NOMO-1 treated with DMSO at 0.1 percent for 48 hours (cell line): ENCODE measurements around the gene DCHS2.
"Not testable (repeated sequence)": the region's sequence is repeated elsewhere in the genome, so short reads cannot be mapped to it uniquely, and the experiment has no call there.

ENCODE experiments used
- DNase-seq: peaks from one replicate; lab custom pipeline; 2025; ENCODE audit not compliant: unreplicated experiment; lab: John Stamatoyannopoulos, UW

The DCHS2 gene

DNA sequence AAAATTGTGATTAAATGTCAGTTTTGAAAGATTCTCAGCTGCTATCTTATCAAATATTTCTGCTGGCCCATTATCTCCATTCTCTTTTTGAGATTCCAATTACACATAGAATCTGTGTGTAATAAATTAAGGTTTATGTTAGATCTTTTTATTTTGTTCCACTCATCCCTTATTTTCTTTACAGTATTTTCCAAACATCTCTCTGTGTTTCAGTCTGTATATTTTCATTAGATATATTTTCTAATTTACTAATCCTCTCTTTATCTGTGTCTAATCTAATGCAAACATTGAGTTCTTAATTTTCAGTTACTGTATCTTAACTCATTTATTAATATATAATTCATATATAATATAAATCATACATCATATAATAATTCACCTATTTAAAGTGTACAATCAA is 268.7 kb downstream of the DCHS2 start:
- no peak for DNase-seq

- DNase-seq = no peak
Measured at GRCh38 chr4:154218051-154218450, 273.5 kb downstream of the DCHS2 start.

GRCh38 chr4:154217384-154217783 is 274.2 kb downstream of the DCHS2 start:
- DNase-seq = not testable (repeated sequence)

DNA sequence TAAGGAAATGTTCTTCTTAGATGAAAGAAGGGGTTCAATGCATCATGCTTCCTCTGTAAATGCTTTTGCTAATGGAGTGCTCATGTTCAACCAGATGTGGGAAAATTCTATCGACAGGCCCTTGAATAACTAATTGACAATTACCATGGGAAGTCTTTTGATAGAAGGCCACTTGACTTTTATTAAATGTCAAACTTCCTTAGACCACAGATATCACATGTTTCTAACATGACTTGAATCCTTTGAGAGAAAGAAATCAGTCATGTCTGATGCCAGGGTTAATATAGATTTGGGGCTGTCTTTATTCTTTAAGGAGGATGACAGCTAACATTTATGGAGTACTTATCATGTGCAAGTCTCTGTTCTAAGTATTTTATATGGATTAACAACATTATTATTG is 280.1 kb downstream of the DCHS2 start:
- no peak for DNase-seq

DNA sequence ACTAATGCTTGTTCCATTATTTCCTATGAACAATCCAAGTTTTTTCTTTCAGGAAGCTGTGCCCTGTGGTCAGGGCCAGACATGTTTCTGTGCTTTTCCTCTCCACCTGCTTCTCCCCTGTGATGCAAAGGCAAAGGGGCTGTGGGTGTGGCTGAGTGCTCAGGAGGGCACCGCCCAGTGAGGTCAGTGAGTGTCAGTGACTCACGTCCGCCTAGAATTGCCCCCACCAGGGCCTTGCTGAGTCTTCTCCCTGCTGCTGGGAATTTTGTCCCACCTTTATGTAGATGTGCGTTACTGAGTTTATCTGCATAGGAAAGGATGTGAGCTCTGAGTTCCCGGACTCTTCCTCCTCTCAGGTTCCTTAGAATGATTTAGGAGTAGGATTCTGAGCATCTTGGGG is 283.2 kb downstream of the DCHS2 start:
- no peak for DNase-seq

- DNase-seq = no peak
Measured at GRCh38 chr4:154205471-154205870, 286.1 kb downstream of the DCHS2 start.

DNA sequence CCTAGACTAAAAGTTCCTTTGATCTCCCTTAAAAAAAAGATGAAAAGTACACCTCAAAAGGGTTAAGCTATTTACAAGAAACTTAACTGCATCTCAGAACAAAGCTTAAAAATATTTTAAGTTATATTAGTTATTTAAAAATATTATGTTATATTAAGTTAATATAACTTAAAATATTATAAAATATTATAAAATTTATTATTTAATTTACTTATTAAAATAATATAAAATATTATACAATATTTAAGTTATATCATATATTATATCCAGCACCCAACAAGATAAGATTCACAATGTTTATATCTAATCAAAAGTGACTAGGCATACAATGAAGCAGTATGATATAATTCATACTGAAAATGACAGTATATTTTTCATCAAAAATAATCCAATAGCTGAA is 296.9 kb downstream of the DCHS2 start:
- no peak for DNase-seq

- no peak for DNase-seq
Measured at GRCh38 chr4:154192585-154192984, 299.0 kb downstream of the DCHS2 start.

DNA sequence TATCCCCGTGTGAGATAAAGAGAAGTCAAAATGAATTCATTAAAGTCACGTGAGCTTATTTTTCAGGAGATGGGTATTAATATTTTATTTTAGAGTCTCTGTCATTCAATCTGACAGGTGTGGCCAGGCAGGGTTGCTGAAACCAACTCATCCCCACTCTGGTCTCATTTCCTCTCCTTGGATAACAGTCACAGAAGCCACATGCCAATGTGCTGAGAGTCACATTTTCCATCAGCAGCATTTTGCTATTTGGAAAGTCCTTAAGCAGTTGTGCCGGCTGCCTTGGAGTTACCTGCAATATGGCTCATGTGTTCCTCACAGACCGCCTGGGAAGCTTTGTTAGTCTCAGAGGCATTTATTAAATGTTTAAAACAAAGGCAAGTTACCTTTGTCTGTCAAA is 302.3 kb downstream of the DCHS2 start:
- no peak for DNase-seq

DNA sequence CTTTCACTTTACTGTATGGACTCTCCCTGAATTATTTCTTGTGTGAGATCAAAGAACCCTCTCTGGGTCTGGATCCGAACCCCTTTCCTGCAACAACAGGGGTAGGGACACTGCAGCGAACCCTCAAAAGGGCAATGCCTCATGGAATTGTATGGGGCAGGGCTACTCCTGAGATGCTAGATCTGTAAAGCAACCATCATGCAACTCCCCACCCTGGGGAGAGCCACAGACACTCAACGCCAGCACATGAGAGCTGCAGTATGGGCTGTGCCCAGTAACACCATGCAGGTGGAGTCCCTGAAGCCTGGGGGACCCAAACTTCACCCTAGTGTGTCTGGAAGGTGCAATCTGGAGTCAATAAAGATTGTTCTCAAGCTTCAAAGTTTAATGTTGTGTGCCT is 304.7 kb downstream of the DCHS2 start:
- no peak for DNase-seq

GRCh38 chr4:154186035-154186434 is 305.6 kb downstream of the DCHS2 start:
- DNase-seq = no peak

- no peak for DNase-seq
Measured at GRCh38 chr4:154184238-154184637, 307.4 kb downstream of the DCHS2 start.

- no peak for DNase-seq
Measured at GRCh38 chr4:154183264-154183663, 308.3 kb downstream of the DCHS2 start.
